Lower lobe of right lung (tissue), 2 donors: ENCODE data around the gene LRRC58. TPM values are rescaled to one million over a fixed set of nuclear protein-coding genes. Genes with fewer than 3 reads are reported as not detected.

Source experiments
- ATAC-seq, 2 donors: fragments of 200-7000 bp; cut with Tn5 transposase; one replicate each; pipeline ENCODE4 v1.9.1; 2020 to 2022; ENCODE audit warnings: mild to moderate bottlenecking in 2 of 2, moderate library complexity in 2 of 2
- DNase-seq: peaks from one replicate; pipeline ENCODE4 v3.0.0-alpha.2; 2020
- H3K27ac ChIP-seq: fragments of 200-600 bp; one replicate; pipeline ENCODE4 v1.8.0; 2022
- H3K27me3 ChIP-seq: fragments of 200-600 bp; one replicate; pipeline ENCODE4 v1.8.0; 2022; ENCODE audit warnings: low read depth
- H3K36me3 ChIP-seq: fragments of 200-600 bp; one replicate; pipeline ENCODE4 v1.8.0; 2022; ENCODE audit warnings: mild to moderate bottlenecking
- H3K4me1 ChIP-seq: fragments of 200-600 bp; one replicate; pipeline ENCODE4 v1.8.0; 2022
- H3K4me3 ChIP-seq: fragments of 200-600 bp; one replicate; pipeline ENCODE4 v1.8.0; 2022; ENCODE audit warnings: mild to moderate bottlenecking
- H3K9me3 ChIP-seq: fragments of 200-600 bp; one replicate; pipeline ENCODE4 v1.8.0; 2022
- intact Hi-C: fragments of 100-400 bp; cut with DNase I; formaldehyde crosslinking; loops from one replicate; pipeline ENCODE4 v1.11.0; 2022
- total RNA-seq: library from RNA; stranded (reverse); fragmentation: NEBNext Ultra II Directional; extraction: Animal tissue kit (Norgen Biotek cat#: 25700); gene quantifications from one replicate; pipeline ENCODE4 v1.2.1, GENCODE V29; 2021
- TF ChIP-seq, protein P1 (sequence below): fragments of 200-600 bp; IDR thresholded peaks from one replicate; pipeline ENCODE4 v1.8.0; 2022; ENCODE audit warnings: antibody characterized with exemption, mild to moderate bottlenecking
- donor health status: DM: no; HTN: yes; CAD: no; lungs with severe emphysema.

The LRRC58 gene
- total RNA-seq, 1 donor from 2014 or later, result 19.5 TPM

GRCh38 chr3:120280566-120280965 lies 68.6 kb downstream of the LRRC58 start:
- TF ChIP-seq, protein P1, sequence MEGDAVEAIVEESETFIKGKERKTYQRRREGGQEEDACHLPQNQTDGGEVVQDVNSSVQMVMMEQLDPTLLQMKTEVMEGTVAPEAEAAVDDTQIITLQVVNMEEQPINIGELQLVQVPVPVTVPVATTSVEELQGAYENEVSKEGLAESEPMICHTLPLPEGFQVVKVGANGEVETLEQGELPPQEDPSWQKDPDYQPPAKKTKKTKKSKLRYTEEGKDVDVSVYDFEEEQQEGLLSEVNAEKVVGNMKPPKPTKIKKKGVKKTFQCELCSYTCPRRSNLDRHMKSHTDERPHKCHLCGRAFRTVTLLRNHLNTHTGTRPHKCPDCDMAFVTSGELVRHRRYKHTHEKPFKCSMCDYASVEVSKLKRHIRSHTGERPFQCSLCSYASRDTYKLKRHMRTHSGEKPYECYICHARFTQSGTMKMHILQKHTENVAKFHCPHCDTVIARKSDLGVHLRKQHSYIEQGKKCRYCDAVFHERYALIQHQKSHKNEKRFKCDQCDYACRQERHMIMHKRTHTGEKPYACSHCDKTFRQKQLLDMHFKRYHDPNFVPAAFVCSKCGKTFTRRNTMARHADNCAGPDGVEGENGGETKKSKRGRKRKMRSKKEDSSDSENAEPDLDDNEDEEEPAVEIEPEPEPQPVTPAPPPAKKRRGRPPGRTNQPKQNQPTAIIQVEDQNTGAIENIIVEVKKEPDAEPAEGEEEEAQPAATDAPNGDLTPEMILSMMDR, result no peak
- no peaks in the 10 kb centered on the region for H3K36me3 ChIP-seq
- H3K4me3 ChIP-seq, result no peak overlapping the region
- intact Hi-C loops, result no loop called here
- peaks cover 4% of the 10 kb centered on the region for H3K27me3 ChIP-seq
- no peaks in the 10 kb centered on the region for H3K9me3 ChIP-seq
- no peak for ATAC-seq
- H3K4me1 ChIP-seq, result peaks cover 3% of the 10 kb centered on the region
- H3K27ac ChIP-seq, result no peak overlapping the region
- DNase-seq, result no peak

GRCh38 chr3:120280026-120280425 lies 69.1 kb downstream of the LRRC58 start:
- intact Hi-C loops, result no loop called here
- H3K4me1 ChIP-seq, result no peaks in the 10 kb centered on the region
- H3K36me3 ChIP-seq, result no peaks in the 10 kb centered on the region
- H3K27me3 ChIP-seq, result no peaks in the 10 kb centered on the region
- TF ChIP-seq, protein P1, result no peak
- no peaks in the 10 kb centered on the region for H3K9me3 ChIP-seq
- H3K27ac ChIP-seq, result no peak overlapping the region
- ATAC-seq (no peak), DNase-seq (no peak)
- H3K4me3 ChIP-seq, result no peak overlapping the region

DNA sequence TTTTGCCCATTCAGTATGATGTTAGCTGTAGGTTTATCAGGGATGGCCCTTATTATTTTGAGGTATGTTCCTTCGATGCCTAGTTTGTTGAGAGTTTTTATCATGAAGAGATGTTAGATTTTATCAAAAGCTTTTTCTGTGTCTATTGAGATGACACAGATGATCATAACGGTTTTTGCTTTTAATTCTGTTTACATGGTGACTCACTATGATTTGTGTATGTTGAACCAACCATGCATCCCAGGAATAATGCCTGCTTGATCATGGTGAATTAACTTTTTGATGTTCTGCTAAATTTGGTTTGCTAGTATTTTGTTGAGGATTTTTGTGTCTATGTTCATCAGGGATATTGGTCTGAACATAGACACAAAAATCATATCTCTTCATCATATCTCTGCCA lies 72.4 kb downstream of the LRRC58 start:
- ATAC-seq (no peak), DNase-seq (no peak)
- TF ChIP-seq, protein P1, result no peak
- intact Hi-C loops, result no loop called here
- Histone ChIP-seq H3K4me3 (no peak overlapping the region), H3K9me3 (no peaks in the 10 kb centered on the region), H3K27ac (no peak overlapping the region), H3K4me1 (no peaks in the 10 kb centered on the region), H3K27me3 (no peaks in the 10 kb centered on the region), H3K36me3 (no peaks in the 10 kb centered on the region)

DNA sequence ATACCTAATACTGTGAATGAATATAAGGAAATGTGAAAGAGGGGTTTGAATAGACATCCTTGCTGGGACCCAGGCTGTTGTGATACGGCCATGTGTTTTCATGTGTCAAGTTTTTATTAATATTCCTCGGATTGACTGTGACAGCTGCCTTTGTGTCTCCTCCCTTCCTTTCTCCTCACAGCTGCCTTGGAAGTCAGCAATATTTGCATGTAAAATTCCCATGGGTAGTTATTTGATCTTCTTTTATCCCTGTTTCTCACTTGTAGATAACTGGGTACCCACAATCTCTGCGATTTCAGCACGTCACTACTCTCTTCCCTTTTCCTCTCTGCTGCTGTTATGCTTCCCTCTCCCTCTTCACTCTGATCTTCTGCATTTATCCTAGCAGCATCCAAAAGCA lies 73.5 kb downstream of the LRRC58 start:
- DNase-seq (no peak), ATAC-seq (no peak)
- TF ChIP-seq, protein P1, result no peak
- H3K4me3 ChIP-seq, result no peak overlapping the region
- no peaks in the 10 kb centered on the region for H3K27me3 ChIP-seq
- no peaks in the 10 kb centered on the region for H3K36me3 ChIP-seq
- no peaks in the 10 kb centered on the region for H3K4me1 ChIP-seq
- no peak overlapping the region for H3K27ac ChIP-seq
- intact Hi-C loops, result no loop called here
- H3K9me3 ChIP-seq, result no peaks in the 10 kb centered on the region

GRCh38 chr3:120274739-120275167 lies 74.4 kb downstream of the LRRC58 start:
- H3K4me1 ChIP-seq, result no peaks in the 10 kb centered on the region
- intact Hi-C loops, result no loop called here
- TF ChIP-seq, protein P1, result no peak
- no peak overlapping the region for H3K4me3 ChIP-seq
- no peaks in the 10 kb centered on the region for H3K9me3 ChIP-seq
- no peaks in the 10 kb centered on the region for H3K27me3 ChIP-seq
- no peaks in the 10 kb centered on the region for H3K36me3 ChIP-seq
- H3K27ac ChIP-seq, result no peak overlapping the region
- DNase-seq (no peak), ATAC-seq (peak; percentile 64 to 79)

Other genes starting within 250 kb of the LRRC58 start
- 0.32 TPM for gene GPR156, start 64.1 kb downstream of the LRRC58 start, total RNA-seq
- gene FSTL1, start 101.6 kb upstream of the LRRC58 start, total RNA-seq, result 233 TPM
- 100 TPM for gene NDUFB4, start 247.0 kb upstream of the LRRC58 start, total RNA-seq